ENCODE results near the gene CIBAR2. TPM values are rescaled to one million over a fixed set of nuclear protein-coding genes. Genes with fewer than 3 reads are reported as not detected.

The CIBAR2 gene
- total and polyA plus RNA-seq, 9 of the 15 experiments (the other 6 are each of a cell fraction or from before 2014, with no cell fraction given): not detected

- TF ChIP-seq RREB1 (CRISPR knock-in tag; IDR thresholded peaks at IDR 0.05) (no peak), CBFA2T3 (IDR thresholded peaks at IDR 0.05) (no peak), MGA (IDR thresholded peaks at IDR 0.05) (peak; percentile 37; the same call in 1 of the 2 replicates), CCAR2 (IDR thresholded peaks at IDR 0.05; ENCODE audit: low read depth, low read length) (no peak), ASH1L (IDR thresholded peaks at IDR 0.05; ENCODE audit: borderline replicate concordance, low read depth, partially characterized antibody) (no peak), EHMT2 (IDR thresholded peaks at IDR 0.05) (peak; percentile 63; the same call in 1 of the 2 replicates), POLR2B (IDR thresholded peaks at IDR 0.05; ENCODE audit: low read depth, partially characterized antibody) (no peak), ZFP1 (CRISPR knock-in tag; IDR thresholded peaks at IDR 0.05) (no peak), SIN3A (IDR thresholded peaks at IDR 0.05; ENCODE audit: borderline replicate concordance in 2 of 2, control insufficient read depth in 1 of 2, low read depth in 2 of 2, low read length in 2 of 2) (no peak), TEAD1 (CRISPR knock-in tag; IDR thresholded peaks at IDR 0.05) (no peak)
Measured at GRCh38 chr16:85137323-85138072, 25.2 kb upstream of the CIBAR2 start (continued).

Data from K562 (cell line).